ENCODE results near the gene C15orf39.
A peak's percentile ranks its signal among the peaks of the same experiment; 100 is the strongest.
"Not testable (repeated sequence)": the region's sequence is repeated elsewhere in the genome, so short reads cannot be mapped to it uniquely, and the experiment has no call there.

The C15orf39 gene

DNA sequence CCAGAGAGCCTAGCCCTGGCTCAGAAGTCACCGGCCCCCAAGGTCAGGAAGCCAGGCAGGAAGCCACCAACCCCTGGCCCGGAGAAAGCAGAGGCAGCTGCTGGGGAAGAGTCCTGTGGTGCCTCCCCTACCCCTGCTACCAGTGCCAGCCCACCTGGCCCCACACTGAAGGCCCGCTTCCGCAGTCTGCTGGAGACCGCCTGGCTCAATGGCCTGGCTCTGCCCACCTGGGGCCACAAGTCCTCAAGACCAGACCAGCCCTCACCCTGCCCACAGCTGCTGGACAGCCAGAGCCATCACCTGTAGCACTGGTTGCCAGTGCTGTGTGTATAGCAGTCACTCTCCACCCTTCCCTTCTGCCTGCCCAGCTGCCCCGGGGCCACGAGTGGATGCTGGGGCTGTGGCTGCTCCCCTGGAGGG, 9.1 kb downstream of the C15orf39 start:
- Mint-ChIP-seq H3K27ac (peak overlapping the region; percentile 15), H3K27me3 (no peaks in the 10 kb centered on the region), H3K4me3 (no peak overlapping the region), H3K4me1 (ENCODE audit: low read depth) (peaks cover 9% of the 10 kb centered on the region), H3K9me3 (no peaks in the 10 kb centered on the region), H3K36me3 (ENCODE audit: low read depth) (peaks cover 22% of the 10 kb centered on the region)

DNA sequence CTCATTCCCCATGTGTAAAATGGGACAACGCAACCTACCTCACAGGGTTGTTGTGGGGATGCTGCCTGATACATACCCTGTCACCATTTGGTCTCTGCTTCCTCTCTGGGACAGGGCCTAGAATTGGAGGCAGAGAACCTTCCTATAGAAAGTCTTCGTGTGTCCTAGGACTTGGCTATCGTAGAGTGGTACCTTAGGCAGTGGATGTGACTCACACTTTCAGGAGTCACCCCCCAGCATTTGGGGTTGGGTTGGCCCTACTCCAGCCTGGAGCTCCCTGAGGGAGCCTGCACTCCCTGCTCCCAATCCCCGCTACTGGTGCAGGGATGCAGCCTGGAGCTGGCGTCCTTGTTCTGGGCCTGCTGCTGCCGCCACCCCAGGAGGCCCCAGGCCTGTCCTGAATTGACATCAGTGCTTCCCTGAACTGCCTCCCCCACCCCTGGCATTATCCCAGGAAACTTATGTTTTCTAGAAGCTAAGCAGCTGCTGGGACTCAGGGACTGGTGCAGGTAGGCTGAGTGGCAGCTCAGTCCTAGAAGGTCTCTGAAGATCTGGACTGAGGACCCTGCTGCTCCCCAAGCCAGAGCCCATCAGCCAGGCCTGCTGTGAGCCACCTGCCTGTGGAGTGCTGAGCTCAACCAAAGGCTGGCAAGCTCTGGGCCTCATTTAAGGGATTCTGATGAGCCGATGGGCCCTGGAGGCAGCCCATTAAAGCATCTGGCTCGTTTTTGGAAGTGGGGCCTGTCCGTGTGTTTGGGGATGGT, 9.9 kb downstream of the C15orf39 start:
- H3K36me3 Mint-ChIP-seq (ENCODE audit: low read depth), result peaks cover 22% of the 10 kb centered on the region
- no peaks in the 10 kb centered on the region for H3K27me3 Mint-ChIP-seq
- peaks cover 9% of the 10 kb centered on the region for H3K4me1 Mint-ChIP-seq (ENCODE audit: low read depth)
- peak overlapping the region; percentile 15 for H3K27ac Mint-ChIP-seq
- no peaks in the 10 kb centered on the region for H3K9me3 Mint-ChIP-seq
- no peak overlapping the region for H3K4me3 Mint-ChIP-seq

DNA sequence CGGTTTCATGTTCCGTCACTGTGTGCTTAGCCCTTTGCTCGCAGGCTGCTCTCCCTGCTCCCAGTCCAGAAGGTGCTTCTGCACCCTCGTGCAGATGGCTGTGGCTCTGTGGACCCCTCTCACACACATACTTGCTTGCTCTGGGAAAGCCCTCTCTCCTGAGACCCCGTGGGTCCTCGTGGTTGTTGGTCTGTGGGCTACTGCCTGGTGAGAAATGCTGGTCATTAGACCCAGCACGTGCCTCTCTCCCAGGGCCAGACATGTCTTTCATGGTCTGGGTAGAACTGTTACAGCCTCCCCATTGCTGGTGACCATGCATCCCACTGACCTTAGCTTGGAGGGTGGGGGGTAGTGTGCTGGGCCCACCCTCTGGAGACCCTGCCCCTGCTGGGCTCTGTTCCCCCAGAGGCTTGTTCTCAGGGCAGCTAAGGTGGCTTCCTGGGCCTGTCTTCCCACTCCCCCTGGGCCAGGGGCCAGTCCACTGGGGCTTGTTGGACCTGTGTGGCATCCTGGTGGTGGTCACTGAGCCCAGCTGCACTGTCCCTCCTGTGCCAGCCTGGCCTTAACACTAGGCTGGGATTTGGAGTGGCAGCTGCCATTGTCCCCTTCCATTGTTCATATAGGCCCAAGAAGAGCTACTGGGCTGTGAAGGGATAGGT, 10.6 kb downstream of the C15orf39 start:
- no peak overlapping the region for H3K4me3 Mint-ChIP-seq
- H3K36me3 Mint-ChIP-seq (ENCODE audit: low read depth), result peaks cover 17% of the 10 kb centered on the region
- H3K4me1 Mint-ChIP-seq (ENCODE audit: low read depth), result peaks cover 9% of the 10 kb centered on the region
- no peaks in the 10 kb centered on the region for H3K9me3 Mint-ChIP-seq
- H3K27ac Mint-ChIP-seq, result no peak overlapping the region
- H3K27me3 Mint-ChIP-seq, result no peaks in the 10 kb centered on the region

DNA sequence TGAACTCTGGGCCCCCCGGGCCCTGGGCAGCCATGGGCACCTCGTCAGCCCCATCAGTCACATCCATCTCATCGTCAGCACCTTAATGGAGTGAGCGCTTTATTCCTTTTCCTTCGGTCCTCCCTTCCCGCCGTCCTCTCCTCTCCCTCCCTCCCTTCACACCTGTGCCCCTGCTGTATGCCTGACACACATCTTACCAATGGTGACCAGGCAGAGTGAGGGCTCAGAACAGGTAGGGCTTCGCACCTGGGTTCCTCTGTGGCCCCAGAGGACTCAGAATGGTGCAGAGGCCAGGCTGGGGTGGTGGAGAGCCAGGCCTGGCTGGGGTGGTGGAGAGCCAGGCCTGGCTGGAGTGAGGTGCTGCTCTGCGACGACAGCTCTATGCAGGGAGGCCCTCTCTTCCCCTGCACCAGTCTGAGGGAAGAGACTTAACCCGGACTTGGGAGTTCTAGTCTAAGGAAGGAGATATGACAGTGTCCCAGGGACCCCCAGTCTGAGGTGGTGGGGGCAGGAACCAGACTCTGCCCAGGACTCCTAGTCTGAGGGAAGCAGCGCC, 11.6 kb downstream of the C15orf39 start:
- Mint-ChIP-seq H3K27ac (no peak overlapping the region), H3K4me1 (ENCODE audit: low read depth) (peaks cover 9% of the 10 kb centered on the region), H3K27me3 (no peaks in the 10 kb centered on the region), H3K9me3 (no peaks in the 10 kb centered on the region), H3K4me3 (no peak overlapping the region), H3K36me3 (ENCODE audit: low read depth) (peaks cover 15% of the 10 kb centered on the region)

DNA sequence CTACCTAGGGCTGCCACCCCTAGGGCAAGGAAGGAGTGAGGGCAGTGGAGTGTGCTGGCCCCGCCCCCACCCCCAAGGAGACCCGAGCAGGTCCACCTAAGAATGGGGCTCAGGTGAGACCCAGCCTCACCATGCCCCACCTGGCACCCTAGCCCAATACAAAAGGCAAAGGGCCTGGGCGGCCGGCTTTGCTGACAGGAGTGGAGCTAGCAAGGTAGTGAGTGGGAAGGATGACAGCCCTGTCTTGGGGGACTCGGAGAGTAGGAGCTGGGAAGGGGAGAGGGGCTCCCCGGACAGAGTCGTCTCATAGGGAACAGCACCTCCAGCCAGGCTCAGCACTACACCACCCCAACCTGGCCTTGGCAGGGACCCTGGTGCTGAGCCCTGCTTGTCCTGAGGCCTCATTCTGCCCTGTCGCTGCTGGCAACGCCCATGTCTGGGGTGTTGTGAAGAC, 12.1 kb downstream of the C15orf39 start:
- no peaks in the 10 kb centered on the region for H3K27me3 Mint-ChIP-seq
- peaks cover 9% of the 10 kb centered on the region for H3K4me1 Mint-ChIP-seq (ENCODE audit: low read depth)
- H3K9me3 Mint-ChIP-seq, result no peaks in the 10 kb centered on the region
- peaks cover 14% of the 10 kb centered on the region for H3K36me3 Mint-ChIP-seq (ENCODE audit: low read depth)
- no peak overlapping the region for H3K27ac Mint-ChIP-seq
- H3K4me3 Mint-ChIP-seq, result no peak overlapping the region

DNA sequence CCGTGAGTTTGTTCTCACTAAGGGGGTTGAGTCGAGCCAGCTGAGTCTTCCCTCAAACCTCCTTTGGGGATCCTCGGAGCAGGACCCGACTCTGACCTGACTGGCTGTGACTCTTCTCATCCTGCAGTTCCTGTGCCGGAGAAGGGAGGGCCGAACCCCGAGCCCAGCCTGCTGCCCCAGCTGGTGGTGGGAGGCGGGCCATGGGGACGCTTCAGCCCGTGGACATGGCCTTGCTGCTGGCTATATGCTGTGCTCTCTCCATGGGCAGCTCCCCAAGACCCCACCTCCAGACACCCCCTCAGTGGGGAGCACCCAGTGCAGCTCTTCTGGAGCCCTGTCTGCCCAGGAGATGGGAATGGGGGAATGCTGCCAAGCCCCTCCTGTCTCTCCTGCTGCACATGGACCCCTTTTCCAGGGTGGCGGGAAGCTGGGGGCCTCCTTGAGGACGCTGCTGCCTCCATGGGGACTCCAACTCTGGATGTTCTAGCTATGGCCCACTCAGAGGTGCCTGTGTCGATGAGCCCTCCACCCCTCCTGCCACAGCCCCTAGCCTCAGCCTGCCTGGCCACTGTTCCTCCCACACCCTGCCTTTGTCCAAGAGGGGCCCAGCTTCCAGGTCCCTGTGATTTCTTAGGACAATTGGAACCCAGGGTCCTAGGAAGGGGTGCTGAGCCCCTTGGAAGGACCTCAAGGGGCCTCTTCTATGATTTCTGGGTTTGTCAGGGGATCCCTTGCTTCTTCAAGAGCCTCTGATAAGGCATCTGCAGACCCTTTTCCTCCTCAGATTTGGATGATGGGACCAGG, 12.8 kb downstream of the C15orf39 start:
- H3K36me3 Mint-ChIP-seq (ENCODE audit: low read depth), result peaks cover 7% of the 10 kb centered on the region
- H3K4me1 Mint-ChIP-seq (ENCODE audit: low read depth), result peaks cover 3% of the 10 kb centered on the region
- H3K27ac Mint-ChIP-seq, result no peak overlapping the region
- no peaks in the 10 kb centered on the region for H3K9me3 Mint-ChIP-seq
- no peaks in the 10 kb centered on the region for H3K27me3 Mint-ChIP-seq
- no peak overlapping the region for H3K4me3 Mint-ChIP-seq

DNA sequence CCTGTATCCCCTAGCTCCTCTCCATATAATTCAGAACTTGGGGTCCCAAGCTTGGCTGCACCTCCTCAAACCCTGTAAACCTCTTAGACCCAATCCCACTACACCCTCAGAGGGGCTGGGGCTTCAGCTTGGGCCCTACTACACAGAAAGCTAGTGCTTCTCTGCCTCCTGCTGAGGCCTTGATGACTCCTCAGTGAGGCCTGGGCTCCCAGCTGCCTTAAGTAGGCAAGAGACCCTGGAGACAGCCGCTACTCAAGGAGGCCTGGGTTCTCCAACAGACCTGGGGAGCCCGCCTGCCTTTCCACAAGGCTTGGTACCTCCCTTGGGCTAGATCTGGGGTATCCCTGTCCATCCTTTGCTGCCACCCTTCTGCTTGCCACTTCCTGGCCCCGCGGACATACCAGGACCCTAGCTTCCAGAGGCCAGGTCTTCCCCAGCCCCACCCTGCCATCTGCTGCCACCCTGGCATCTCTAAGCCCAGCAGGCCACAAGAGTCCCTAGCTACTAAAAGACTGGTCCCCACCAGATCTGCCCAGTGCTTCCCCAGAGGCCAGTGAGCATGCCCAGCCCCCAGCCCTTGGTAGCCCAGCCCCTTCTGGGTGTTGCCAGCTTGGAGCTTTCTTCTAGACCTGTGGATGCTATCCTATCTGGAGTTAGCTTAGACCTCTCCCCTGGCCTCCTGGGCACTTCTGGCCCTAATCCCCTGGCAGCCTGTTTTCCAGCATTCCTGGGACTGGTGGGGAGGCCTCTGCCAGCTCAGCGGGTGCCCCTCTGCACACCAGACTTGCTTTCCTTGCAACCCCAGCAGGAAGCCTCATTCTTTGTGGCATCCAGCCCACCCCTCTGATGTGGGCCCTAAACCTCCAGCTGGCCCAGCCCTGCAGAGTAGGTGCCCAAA, 13.7 kb downstream of the C15orf39 start:
- H3K27ac Mint-ChIP-seq, result no peak overlapping the region
- no peaks in the 10 kb centered on the region for H3K9me3 Mint-ChIP-seq
- no peak overlapping the region for H3K4me3 Mint-ChIP-seq

DNA sequence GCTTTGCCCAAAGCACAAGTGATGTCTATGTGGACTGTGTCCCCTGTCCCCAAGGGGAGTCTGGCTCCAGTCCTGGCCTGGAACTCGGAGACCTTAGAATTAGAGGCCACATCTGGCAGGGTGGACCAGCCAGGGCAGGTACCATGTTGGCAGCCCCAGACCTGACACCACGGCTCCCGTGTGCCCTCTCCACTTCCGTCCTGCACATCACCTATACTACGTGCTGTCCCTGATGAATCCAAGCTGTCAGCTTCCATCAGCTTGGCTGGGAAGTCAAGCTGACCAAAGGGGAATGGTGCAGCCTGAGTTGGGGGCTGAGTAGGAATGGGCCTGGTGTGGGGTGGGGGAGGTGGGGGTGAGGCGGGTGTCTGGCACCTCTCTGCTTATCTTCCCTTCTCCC, 15.3 kb downstream of the C15orf39 start:
- H3K4me3 Mint-ChIP-seq, result no peak overlapping the region
- H3K27ac Mint-ChIP-seq, result no peak overlapping the region

More for the DNA sequence above, 13.7 kb downstream of the C15orf39 start:
- Mint-ChIP-seq H3K36me3 (ENCODE audit: low read depth) (peaks cover 4% of the 10 kb centered on the region), H3K27me3 (no peaks in the 10 kb centered on the region), H3K4me1 (ENCODE audit: low read depth) (no peaks in the 10 kb centered on the region)

DNA sequence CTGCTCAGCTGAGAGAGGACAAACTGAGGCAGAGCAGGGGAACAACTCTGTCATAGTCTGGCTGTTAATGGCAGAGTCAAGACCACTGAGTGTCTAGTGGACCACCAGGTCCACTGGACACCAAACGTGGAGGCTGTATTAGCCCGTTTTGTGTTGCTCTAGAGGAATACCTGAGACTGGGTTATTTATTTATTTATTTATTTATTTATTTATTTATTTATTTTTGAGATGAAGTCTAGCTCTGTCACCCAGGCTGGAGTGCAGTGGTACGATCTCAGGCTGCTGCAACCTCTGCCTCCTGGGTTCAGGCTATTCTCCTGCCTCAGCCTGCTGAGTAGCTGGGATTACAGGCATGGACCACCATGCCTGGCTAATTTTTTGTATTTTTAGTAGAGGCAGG, 15.9 kb downstream of the C15orf39 start:
- not testable (repeated sequence) for H3K4me1 Mint-ChIP-seq (ENCODE audit: low read depth); H3K36me3 Mint-ChIP-seq (ENCODE audit: low read depth); H3K27ac Mint-ChIP-seq; H3K9me3 Mint-ChIP-seq; H3K4me3 Mint-ChIP-seq; H3K27me3 Mint-ChIP-seq

More for the DNA sequence above, 15.3 kb downstream of the C15orf39 start:
- no peaks in the 10 kb centered on the region for H3K9me3 Mint-ChIP-seq
- H3K27me3 Mint-ChIP-seq, result no peaks in the 10 kb centered on the region
- H3K36me3 Mint-ChIP-seq (ENCODE audit: low read depth), result no peaks in the 10 kb centered on the region
- H3K4me1 Mint-ChIP-seq (ENCODE audit: low read depth), result no peaks in the 10 kb centered on the region

DNA sequence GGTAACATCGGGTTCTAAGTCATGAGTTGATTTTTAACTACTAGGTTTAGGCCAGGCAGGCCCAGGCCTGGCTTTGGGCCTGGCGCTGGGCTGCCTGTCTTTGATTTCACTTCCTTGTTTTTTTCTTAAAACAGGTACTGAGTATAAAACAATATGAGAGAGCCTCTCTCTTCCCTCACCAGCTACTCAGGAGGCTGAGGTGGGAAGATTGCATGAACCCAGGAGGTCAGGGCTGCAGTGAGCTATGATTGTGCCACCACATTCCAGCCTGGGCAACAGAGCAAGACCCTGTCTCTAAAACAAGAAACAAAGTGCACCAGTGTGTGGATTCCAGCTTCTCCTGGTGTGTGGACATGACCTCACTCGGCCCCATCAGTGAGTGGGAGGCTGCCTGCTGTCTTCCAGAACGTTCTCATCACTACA, 17.8 kb downstream of the C15orf39 start:
- not testable (repeated sequence) for H3K36me3 Mint-ChIP-seq (ENCODE audit: low read depth); H3K9me3 Mint-ChIP-seq; H3K4me1 Mint-ChIP-seq (ENCODE audit: low read depth); H3K4me3 Mint-ChIP-seq; H3K27ac Mint-ChIP-seq; H3K27me3 Mint-ChIP-seq

DNA sequence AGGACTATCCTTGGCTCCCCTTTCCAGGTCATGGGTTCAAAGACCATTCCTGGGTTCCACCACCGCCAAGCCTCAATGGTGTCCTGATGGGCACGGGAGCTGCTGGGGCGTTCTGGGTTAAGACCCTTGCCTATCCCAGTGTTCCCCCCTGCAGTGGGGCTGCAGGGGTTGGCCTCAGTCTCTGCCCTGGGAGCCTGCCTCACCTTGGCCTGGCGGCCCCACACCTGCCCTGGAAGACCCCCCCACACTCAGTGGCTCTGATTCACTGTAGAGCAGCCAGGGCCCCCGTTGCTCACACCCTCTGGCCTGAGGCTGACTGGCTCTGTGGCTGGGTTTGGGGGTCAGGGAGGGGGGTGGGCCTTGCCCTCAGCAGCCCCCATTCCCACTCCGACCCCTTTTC, 22.0 kb downstream of the C15orf39 start:
- Mint-ChIP-seq H3K4me1 (ENCODE audit: low read depth) (no peaks in the 10 kb centered on the region), H3K36me3 (ENCODE audit: low read depth) (no peaks in the 10 kb centered on the region), H3K4me3 (no peak overlapping the region), H3K27ac (no peak overlapping the region), H3K27me3 (no peaks in the 10 kb centered on the region), H3K9me3 (no peaks in the 10 kb centered on the region)

DNA sequence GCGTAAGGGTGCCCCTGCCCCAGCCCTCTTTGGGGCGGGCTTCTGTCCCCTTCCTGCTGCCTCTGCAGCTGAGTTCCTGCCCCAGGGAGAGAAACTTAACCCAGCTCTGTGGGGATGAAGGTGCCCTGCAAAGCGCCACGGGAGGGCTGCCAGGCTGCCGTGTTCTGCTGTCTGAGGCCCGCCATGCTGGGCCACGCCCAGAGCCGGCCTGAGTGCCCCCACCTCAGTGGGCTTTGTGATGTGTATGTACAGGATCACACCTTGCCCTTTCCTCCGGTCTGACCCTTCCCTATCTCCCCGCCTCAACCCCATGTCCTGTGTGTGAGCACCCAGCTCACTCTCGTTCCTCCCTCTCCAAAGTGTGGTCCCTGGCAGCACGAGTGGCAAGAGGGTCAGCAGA, 22.6 kb downstream of the C15orf39 start:
- H3K4me1 Mint-ChIP-seq (ENCODE audit: low read depth), result no peaks in the 10 kb centered on the region
- no peak overlapping the region for H3K4me3 Mint-ChIP-seq
- no peaks in the 10 kb centered on the region for H3K9me3 Mint-ChIP-seq
- no peak overlapping the region for H3K27ac Mint-ChIP-seq
- H3K27me3 Mint-ChIP-seq, result no peaks in the 10 kb centered on the region
- no peaks in the 10 kb centered on the region for H3K36me3 Mint-ChIP-seq (ENCODE audit: low read depth)

DNA sequence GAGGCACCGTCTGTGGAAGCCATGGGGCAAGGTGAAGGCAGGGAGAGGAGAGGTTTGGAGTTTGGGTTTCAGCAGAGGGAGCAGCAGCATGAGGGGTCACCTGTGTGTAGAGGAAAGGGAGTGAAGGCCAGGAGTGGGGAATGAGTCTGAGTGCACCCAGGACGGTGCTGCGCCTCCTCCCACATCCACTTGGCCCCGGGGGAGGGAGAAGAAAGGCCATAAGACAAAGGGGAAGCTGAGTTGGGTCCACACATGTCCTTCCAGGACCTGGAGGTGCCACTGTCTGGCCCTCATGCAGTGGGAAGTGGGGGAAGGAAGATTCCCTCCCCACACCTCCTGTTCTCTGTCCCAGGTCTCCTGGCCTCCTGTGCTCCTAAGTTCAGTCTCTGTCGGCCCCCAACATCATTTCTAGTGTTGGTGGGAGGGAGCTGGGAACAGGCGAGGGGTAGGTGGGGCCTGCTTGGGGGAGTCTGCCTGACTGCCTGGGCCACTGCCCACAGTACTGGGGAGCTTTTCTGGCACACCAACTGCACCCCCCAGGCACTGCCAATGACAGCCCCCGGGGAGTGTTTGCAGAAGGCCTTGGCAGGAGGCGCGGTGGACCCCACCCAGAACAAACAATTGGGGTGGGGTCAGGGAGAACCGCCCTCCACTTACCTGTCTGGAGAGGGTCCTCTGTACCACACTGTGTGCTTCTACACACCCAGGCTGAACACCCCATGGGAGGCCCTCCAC, 23.6 kb downstream of the C15orf39 start:
- not testable (repeated sequence) for H3K27me3 Mint-ChIP-seq; H3K9me3 Mint-ChIP-seq; H3K27ac Mint-ChIP-seq; H3K36me3 Mint-ChIP-seq (ENCODE audit: low read depth); H3K4me1 Mint-ChIP-seq (ENCODE audit: low read depth); H3K4me3 Mint-ChIP-seq

Measured in stimulated activated naive CD8-positive, alpha-beta T cell treated with anti-CD3 and anti-CD28 coated beads, Interleukin-15, Interleukin-2, amounts not matched to agents 100 ng/mL and 50 ng/mL, for 24 hours (primary cell).